HG02973 (cell line): Measurements from ENCODE around the gene DHRS2.
"Not testable (repeated sequence)": the region's sequence is repeated elsewhere in the genome, so short reads cannot be mapped to it uniquely, and the experiment has no call there.

Experiments
- ATAC-seq: cut with Tn5 transposase; IDR thresholded peaks from one replicate; pipeline ENCODE4 v1.9.1; 2021; ENCODE audit warnings: moderate library complexity; ENCODE audit not compliant: unreplicated experiment

The DHRS2 gene

DNA sequence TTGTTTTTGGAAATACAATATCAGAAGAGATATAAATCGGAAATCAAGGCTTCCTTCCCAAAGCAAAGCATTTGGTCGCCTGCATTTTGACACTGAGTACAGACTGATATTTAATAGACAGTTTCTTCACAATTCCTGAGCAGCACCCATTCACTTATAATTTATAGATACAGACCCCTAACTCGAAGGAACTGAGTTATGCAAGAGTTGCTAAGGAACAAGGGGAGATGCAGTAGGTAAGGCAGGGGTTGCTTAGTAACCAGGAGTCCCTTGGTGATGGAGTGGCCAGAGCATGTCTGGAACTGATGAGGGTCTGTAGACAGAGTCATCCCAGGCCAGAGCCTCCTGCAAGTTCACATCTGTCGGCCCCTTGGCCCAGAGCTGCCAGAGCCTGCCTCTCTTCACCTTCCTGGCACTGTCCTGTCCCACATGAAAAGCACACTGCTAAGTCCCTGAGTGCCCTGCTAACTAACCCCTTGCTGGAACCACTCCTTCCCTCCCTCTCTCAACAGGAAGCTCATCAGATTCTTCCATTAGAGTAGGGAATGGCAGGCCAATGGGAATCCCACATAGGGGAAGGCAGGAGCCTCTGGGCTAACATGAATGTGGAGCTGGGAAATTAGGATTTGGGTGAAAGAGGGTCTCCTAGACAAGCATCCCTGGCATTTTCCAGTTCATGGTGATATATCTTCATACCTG lies 3.6 kb upstream of the DHRS2 start:
- ATAC-seq = no peak

GRCh38 chr14:23633160-23633701 lies 2.9 kb upstream of the DHRS2 start:
- no peak for ATAC-seq

GRCh38 chr14:23634698-23635412 lies 1.3 kb upstream of the DHRS2 start:
- ATAC-seq = not testable (repeated sequence)

DNA sequence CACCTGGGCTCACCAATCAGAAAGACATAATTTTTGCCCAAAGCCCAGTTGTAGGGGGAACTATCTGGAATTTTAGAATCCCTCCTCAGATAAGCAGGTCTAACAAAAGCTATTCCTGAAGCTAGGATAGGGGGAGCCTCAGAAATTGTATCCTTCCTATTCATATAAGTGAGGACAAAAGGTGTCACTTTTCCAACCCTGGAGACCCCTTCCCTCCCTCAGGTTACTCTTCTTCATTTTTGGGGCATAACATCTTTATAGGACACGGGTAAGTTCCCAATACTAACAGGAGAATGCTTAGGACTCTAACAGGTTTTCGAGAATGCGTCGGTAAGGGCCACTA lies 1.1 kb downstream of the DHRS2 start:
- ATAC-seq = not testable (repeated sequence)

GRCh38 chr14:23637655-23638413 lies 1.7 kb downstream of the DHRS2 start:
- ATAC-seq = not testable (repeated sequence)

- ATAC-seq = no peak
Measured at GRCh38 chr14:23638414-23639047, 2.4 kb downstream of the DHRS2 start.

DNA sequence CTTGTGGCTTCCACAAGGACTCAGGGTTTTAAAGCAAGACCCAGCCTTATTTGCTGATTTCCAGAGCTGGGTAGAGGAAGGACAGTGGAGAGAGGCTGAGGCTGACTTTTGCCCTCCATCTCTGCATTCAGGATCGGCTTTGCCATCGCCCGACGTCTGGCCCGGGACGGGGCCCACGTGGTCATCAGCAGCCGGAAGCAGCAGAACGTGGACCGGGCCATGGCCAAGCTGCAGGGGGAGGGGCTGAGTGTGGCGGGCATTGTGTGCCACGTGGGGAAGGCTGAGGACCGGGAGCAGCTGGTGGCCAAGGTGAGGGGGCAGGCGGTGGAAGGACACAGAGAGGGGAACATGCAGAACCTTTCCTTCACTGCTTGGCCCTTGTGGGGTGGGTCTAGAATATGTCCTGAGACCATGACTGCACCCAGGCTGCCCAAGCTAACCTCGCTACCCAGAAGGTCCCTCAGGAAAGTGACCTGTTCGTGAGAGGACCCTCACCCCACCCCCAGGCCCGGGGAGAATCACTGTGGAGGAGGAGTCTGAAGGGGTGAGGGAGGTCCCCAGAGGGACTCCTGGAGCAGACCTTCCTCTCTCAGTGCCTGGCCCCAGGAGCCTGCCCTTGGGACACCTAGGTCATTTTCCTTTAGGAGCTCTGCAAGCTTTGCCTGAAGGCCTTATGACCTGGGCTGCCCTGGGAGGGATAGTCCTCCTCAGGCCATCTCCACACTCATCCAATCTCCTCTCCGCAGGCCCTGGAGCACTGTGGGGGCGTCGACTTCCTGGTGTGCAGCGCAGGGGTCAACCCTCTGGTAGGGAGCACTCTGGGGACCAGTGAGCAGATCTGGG lies 3.1 kb downstream of the DHRS2 start:
- no peak for ATAC-seq

DNA sequence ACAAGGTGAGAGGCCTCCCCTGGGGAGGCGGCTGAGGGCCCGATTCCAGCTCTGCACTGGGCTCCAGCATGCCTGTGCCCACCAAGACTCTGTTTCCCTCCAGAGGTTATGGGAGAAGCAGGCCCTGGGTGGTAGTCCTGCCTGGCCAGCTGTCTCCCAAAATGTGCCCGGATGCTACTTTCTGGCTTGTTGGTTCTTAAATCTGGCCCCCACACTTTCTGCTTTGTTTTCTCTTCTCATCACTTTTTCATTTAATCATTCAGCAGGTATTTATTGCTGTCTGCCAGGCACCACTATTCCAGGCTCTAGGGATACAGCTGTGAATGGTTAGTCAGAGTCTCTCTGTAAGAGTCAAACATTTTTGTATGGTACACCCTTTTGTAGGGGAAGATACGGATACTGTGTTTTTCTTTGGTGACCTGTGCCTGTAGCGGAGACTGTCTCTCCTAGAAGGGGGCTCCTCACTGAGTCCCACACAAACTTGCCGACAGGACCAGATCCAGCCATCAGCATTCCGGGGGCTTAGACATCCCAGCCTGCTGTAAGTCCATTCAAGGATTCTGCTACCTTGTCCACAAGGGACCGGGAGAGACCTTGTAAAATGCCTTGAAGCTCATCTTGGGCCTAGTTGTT lies 3.8 kb downstream of the DHRS2 start:
- ATAC-seq = no peak

GRCh38 chr14:23640524-23641141 lies 4.5 kb downstream of the DHRS2 start:
- no peak for ATAC-seq

DNA sequence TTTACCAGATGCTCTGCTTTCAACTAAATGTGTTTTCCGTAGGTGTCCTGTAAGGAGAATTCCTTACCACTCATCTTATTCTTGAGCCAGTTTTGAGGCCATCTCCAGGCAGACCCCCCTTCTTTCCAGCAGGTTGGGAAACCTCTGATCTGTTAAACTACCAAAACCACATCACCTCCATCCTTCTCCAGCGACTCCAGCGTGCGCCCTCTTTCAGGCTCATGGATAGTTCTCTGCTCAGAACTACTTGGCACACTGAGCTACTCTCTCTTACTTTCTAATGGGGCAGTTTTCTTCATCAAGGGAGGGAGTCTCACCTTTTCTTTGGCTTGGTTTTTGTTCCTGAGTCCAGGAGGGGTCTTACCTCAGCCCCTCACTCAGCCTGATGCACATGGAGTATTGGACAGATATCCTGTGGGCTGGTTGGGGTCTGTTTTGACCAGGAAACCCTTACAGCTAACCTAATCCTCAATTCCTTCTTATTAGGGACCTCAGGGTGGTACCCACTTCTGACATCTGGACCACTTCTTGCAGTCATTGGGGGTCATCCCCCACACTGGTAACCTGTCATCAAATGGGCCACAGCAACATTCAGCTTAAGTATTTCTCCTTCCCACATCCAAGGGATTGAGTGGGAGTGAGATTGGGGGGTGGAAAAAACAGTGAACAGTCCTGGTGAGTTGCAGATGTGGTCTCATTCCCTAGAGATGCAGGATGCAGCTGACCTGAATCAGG lies 5.2 kb downstream of the DHRS2 start:
- no peak for ATAC-seq

DNA sequence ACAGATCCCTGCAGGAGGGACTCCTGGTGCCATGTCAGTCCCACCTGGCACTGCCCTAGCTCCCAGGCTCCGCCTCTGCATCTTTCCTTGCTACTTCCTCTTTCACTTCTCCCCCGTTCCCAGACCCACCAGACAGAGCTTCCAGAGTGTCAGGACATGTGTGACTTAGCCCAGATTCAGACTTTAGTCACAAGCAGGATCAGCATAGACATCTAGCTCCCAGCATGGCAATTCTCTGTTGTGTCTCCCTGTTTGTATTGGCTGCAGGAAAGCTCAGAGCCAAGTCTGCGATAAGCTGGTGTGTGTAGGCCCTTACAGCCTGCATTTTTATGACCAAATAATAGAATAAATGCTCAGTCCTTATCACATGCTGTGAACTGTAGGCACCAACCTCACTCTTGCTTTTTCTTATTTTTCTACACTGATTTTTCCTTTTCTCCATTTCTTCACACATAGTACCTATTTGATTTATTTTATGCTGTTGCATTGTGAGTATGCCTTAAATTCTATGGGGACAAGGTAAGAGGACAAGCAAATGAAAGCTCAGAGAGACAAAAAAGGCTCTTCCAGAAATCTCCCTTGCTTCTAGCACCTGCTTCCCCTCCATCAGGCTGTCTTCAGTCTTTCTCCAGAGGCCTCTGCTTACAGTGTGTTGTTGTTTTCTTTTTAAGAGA lies 5.9 kb downstream of the DHRS2 start:
- no peak for ATAC-seq

DNA sequence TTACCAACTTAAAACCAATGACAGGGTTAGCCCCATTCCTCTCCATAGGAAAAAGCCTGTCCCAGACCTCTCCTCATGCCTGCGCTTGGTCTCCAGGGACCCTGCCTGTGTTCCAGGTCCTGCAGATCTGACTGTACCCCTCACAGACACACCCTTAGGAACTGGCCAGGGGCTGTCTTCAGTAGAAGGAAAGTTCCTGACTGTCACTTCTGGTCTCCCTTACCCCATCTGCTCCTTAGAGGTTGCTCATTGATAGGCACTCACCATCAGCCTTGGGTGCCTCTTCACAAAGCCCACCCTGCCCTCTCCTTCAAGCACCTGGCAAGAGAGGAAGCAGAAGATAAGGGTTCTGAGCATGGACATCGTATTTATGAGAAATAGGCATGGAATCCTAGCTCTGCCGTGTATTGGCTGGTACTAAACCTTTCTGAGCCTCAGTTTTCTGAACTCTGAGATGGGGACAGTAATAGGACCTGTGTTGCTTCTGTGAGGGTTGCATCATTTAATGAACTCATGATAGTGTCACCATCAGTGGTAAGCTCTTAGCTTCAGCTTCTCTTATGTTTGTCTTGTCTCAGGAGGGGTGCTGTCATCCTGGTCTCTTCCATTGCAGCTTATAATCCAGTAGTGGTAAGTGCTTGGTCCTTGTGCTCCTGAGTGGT lies 7.5 kb downstream of the DHRS2 start:
- ATAC-seq = no peak

DNA sequence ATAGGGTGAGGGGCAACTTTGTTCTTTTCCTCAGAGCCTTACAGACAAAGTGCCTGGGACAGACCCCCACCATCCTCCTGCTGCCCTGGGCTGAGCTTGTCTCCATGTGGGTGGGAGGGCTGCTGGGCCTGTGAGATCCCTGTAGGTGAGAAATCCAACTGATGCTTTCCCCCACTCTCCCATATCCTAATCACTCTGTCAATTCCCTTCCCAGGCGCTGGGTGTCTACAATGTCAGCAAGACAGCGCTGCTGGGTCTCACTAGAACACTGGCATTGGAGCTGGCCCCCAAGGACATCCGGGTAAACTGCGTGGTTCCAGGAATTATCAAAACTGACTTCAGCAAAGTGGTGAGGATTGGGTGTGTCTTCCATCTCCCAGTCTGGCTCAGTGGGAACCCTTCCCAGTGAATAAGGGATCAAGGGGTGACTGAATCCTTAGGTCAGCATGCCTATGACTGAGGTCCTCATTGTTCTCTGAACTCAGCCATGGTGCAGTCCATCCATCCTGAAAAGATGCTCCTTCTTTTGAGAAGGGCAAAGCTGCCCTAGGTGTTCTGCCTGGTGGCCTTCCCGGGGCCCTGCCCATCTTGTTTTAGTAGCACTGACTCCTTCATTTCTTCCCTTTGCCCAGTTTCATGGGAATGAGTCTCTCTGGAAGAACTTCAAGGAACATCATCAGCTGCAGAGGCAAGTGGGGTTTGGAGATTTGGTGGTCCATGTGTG lies 8.2 kb downstream of the DHRS2 start:
- no peak for ATAC-seq

DNA sequence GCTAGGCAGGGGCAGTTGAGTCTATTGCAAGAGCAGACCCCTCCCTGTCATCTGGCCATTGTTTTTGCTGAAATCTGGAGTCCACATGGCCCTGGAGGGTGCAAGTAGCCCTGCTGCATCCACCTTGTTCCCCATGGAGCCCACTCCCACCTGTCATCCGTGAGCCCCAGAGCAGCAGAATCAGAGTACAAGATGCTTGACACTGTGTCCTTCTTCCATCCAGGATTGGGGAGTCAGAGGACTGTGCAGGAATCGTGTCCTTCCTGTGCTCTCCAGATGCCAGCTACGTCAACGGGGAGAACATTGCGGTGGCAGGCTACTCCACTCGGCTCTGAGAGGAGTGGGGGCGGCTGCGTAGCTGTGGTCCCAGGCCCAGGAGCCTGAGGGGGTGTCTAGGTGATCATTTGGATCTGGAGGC lies 8.8 kb downstream of the DHRS2 start:
- ATAC-seq = no peak

- no peak for ATAC-seq
Measured at GRCh38 chr14:23645504-23645811, 9.3 kb downstream of the DHRS2 start.

DNA sequence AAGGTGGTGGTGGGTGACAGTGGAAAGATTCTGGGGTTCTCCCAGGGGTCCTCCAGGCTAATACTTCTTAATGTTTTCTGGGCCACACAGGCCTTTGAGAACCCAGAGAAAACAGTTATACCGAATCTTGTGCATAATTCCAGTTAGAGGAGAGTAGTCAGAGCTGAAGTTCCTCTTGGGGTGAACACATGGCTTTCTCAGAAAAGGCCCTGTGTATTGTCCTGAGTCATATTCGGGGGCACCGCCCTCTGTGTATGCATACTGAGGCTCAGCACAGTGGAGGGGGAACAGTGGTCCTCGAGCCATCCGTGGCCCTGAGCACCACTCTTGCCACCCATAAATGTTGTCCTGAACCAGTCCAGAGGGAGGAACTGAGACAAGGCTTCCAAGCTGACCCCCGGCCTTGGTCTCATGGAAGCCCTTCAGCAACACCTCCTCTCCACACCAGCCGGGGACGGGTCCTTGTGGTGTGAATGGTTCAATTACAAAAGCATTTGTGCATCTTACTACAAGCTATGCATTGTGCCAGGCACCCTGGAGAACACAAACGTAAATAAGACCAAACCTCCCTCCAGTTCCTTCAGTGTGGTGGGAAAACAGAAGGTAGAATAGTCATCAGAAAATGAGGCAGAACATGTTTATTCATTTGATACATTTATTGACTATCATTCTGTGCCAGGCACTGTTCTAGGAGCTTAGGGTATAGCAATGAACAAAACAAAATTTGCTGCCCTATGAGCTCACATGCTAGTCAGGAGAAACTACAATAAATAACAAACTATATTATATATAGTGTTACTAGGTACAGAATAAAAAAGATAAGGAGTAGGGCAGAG lies 9.9 kb downstream of the DHRS2 start:
- no peak for ATAC-seq
